HG03439 (cell line): ENCODE results near the gene DCAKD.

Source experiments
- ATAC-seq: cut with Tn5 transposase; IDR thresholded peaks from one replicate; pipeline ENCODE4 v1.9.1; 2021; ENCODE audit warnings: mild to moderate bottlenecking, moderate library complexity; ENCODE audit not compliant: unreplicated experiment

The DCAKD gene

DNA sequence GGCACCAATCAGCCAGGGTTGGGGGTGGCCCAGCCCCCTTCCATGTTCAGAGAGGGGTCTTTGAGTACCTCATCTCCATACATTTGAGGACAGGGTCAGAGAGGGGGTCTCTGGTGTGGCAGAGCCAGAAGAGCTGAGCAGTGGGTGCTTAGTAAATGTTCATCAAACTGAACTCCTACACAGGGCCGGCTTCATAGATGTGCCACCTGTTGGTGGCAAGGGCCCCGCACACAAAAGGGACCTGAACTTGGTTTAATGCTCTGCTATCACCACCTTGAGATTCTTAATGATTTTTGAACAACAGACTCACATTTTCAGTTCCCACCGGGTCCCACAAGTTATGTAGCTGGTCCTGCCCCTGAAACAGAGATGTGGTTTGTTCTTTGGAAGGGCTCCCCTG lies 74.4 kb downstream of the DCAKD start:
- ATAC-seq = no peak

DNA sequence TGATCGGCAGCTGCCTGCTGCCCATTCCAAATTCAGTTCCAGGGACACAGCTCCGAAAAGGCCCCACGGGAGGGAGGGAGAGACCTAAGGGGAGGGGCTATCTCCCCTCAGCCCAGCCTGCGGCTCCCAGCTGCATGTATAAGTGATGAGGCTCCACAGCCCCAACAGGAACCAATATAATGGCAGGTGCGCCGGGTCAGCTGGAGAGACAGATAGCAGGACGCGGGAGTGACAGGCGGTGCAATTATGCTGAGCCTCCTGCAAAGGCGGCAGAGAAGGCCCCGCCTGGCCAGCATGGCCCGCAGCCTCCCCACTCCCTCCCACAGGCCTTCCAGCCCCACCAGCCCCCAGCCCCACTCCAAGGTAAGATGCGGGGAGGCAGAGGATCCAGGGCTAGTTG lies 75.2 kb downstream of the DCAKD start:
- ATAC-seq = no peak
